Endodermal cell (in vitro differentiated cells): ENCODE results near the gene CCDC106. TPM values are rescaled to one million over a fixed set of nuclear protein-coding genes. Genes with fewer than 3 reads are reported as not detected.
A peak's percentile ranks its signal among the peaks of the same experiment; 100 is the strongest.

ENCODE experiments used
- DNase-seq: peaks from one replicate; pipeline ENCODE4 v3.0.0-alpha.2; 2017
- H3K27ac ChIP-seq: 2 replicates; pipeline ENCODE4 v1.5.1; 2013; ENCODE audit warnings: mild to moderate bottlenecking, low read depth, low read length, moderate library complexity
- H3K27me3 ChIP-seq: 2 replicates; pipeline ENCODE4 v1.6.1; 2013; ENCODE audit warnings: mild to moderate bottlenecking, low read length, moderate library complexity; ENCODE audit not compliant: insufficient read depth, control insufficient read depth, poor library complexity, severe bottlenecking
- H3K36me3 ChIP-seq: 2 replicates; pipeline ENCODE4 v1.7.0; 2013; ENCODE audit warnings: mild to moderate bottlenecking, low read length, moderate library complexity; ENCODE audit not compliant: control insufficient read depth, insufficient read depth
- H3K4me1 ChIP-seq: one replicate; pipeline ENCODE4 v1.7.0; 2013; ENCODE audit warnings: low read length; ENCODE audit not compliant: control insufficient read depth, insufficient read depth
- H3K4me3 ChIP-seq: 2 replicates; pipeline ENCODE4 v1.5.1; 2013; ENCODE audit warnings: mild to moderate bottlenecking, low read length, moderate library complexity
- H3K9ac ChIP-seq: 2 replicates; pipeline ENCODE4 v1.6.1; 2013; ENCODE audit warnings: mild to moderate bottlenecking, low read length, moderate library complexity; ENCODE audit not compliant: poor library complexity, severe bottlenecking; ENCODE audit errors: extremely low read depth
- H3K9me3 ChIP-seq: 2 replicates; pipeline ENCODE4 v1.6.1; 2013; ENCODE audit warnings: mild to moderate bottlenecking, low read length, moderate library complexity; ENCODE audit not compliant: control insufficient read depth
- H3K27ac Mint-ChIP-seq: 2 replicates; pipeline ENCODE4 v1.8.0; 2020; ENCODE audit warnings: mixed read lengths
- H3K27me3 Mint-ChIP-seq: 2 replicates; pipeline ENCODE4 v1.8.0; 2021; ENCODE audit warnings: mild to moderate bottlenecking, mixed read lengths; ENCODE audit not compliant: insufficient read depth
- H3K36me3 Mint-ChIP-seq: 2 replicates; pipeline ENCODE4 v1.8.0; 2020; ENCODE audit warnings: low read depth, mixed read lengths
- H3K4me1 Mint-ChIP-seq: 2 replicates; pipeline ENCODE4 v1.8.0; 2020; ENCODE audit warnings: mixed read lengths
- H3K4me3 Mint-ChIP-seq: 2 replicates; pipeline ENCODE4 v1.8.0; 2020; ENCODE audit warnings: mild to moderate bottlenecking, moderate library complexity, mixed read lengths
- H3K9me3 Mint-ChIP-seq: 2 replicates; pipeline ENCODE4 v1.8.0; 2020; ENCODE audit warnings: mild to moderate bottlenecking, mixed read lengths
- WGBS, 2 experiments: methylation state at CpG; one replicate each; pipeline versions ENCODE4 v1.1.5 to v1.1.7; 2013; ENCODE audit warnings: missing lambda C conversion rate in 2 of 2, mixed read lengths in 1 of 2; ENCODE audit not compliant: insufficient coverage in 1 of 2, insufficient read length in 1 of 2; 5-methylcytosine and 5-hydroxymethylcytosine counted together
- total RNA-seq, 2 donors: library from RNA; stranded (reverse); fragmentation: NEBNext Ultra II Directional in 1 of 2; extraction: Animal tissue kit (Norgen Biotek cat#: 25700) in 1 of 2; gene quantifications; 2 replicates in 1 of 2; 3 replicates in 1 of 2; pipeline ENCODE4 v1.2.1, GENCODE V29; 2021
- TF ChIP-seq, protein P1 (sequence below): fragments of 200-600 bp; sonication (generic); conservative IDR thresholded peaks from 2 replicates; pipeline ENCODE4 v1.5.0; 2021; ENCODE audit warnings: antibody characterized with exemption, mild to moderate bottlenecking

The CCDC106 gene
- total RNA-seq, 2 donors from 2014 or later: 18.0 to 24.9 TPM

DNA sequence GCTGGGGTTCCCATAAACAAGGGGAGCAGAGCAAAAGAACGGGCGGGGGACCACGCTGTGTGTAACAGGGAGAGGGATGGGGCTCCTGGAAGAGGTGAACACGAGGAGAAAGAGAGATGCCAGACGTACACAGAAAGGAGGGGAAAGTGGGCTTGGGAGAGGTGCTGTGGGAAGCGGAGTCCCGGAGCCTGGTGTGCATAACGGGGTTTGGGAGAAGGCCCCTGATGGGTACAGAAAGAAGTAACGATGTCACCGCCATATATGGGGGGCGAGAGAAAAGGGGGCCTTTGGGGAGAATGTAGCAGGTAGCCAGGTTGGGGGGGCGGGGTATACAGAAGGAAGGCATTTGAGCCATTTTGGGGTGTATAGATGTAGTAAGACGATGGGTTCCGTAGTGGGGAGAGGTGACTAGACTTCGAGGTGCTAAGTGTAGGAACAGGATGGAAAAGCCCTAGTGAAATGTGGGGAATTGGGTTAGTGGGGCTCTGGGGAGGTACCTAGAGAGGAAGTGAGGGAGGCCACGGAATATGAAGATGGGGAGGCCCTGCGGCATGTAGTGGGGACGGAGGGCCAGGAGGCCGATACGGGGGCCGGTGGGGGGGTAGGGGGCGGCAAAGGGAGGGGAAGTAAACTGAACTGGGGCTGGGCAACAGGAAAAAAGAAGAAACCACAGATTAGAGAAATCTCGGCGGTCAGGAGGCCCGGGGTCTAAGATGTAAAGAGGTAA lies 6.4 kb upstream of the CCDC106 start:
- Mint-ChIP-seq H3K4me1 (peaks cover 13% of the 10 kb centered on the region), H3K9me3 (peaks cover 5% of the 10 kb centered on the region), H3K27me3 (no peaks in the 10 kb centered on the region), H3K4me3 (peak overlapping the region; percentile 90), H3K27ac (peak overlapping the region; percentile 65), H3K36me3 (peaks cover 29% of the 10 kb centered on the region)
- no peak for DNase-seq
- TF ChIP-seq, protein P1, sequence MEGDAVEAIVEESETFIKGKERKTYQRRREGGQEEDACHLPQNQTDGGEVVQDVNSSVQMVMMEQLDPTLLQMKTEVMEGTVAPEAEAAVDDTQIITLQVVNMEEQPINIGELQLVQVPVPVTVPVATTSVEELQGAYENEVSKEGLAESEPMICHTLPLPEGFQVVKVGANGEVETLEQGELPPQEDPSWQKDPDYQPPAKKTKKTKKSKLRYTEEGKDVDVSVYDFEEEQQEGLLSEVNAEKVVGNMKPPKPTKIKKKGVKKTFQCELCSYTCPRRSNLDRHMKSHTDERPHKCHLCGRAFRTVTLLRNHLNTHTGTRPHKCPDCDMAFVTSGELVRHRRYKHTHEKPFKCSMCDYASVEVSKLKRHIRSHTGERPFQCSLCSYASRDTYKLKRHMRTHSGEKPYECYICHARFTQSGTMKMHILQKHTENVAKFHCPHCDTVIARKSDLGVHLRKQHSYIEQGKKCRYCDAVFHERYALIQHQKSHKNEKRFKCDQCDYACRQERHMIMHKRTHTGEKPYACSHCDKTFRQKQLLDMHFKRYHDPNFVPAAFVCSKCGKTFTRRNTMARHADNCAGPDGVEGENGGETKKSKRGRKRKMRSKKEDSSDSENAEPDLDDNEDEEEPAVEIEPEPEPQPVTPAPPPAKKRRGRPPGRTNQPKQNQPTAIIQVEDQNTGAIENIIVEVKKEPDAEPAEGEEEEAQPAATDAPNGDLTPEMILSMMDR: no peak
- Histone ChIP-seq H3K9me3 (no peaks in the 10 kb centered on the region), H3K27me3 (no peaks in the 10 kb centered on the region), H3K27ac (peak overlapping the region; percentile 3), H3K4me3 (peak overlapping the region; percentile 92), H3K4me1 (peaks cover 7% of the 10 kb centered on the region), H3K36me3 (peaks cover 14% of the 10 kb centered on the region), H3K9ac (peak overlapping the region; percentile 55)
- WGBS, 2 experiments: 1 to 7% methylated on average over 9 to 25 of the region's 25 CpGs

DNA sequence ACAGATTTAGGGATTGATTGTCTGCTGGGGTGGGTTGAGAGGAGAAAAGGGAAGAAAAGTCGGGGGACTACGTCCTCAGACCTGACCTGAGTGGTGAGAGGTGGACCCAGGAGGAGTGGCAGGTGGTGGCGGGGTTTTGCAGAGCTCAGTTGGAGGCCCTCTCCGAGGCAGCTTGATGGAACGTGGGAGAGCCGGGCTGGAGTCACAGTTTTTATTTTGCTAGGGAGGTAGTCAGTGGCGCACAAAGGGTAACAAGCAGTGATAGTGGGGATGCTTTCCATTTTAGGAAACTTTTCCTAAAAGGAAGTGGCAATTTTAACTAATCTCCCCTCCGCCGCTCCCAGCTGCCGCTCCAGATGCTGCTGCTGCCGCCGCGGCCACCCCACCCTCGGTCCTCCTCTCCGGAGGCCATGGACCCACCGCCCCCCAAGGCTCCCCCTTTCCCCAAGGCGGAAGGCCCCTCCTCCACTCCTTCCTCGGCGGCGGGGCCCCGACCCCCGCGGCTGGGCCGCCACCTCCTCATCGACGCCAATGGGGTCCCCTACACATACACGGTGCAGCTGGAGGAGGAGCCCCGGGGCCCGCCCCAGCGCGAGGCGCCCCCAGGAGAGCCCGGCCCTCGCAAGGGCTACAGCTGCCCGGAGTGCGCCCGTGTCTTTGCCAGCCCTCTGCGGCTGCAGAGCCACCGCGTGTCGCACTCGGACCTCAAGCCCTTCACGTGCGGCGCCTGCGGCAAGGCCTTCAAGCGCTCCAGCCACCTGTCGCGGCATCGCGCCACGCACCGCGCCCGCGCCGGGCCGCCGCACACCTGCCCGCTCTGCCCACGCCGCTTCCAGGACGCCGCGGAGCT lies 5.6 kb upstream of the CCDC106 start:
- H3K4me1 ChIP-seq: peaks cover 11% of the 10 kb centered on the region
- no peak overlapping the region for H3K27ac ChIP-seq
- TF ChIP-seq, protein P1: no peak
- DNase-seq: peak; percentile 69
- H3K27me3 Mint-ChIP-seq: no peaks in the 10 kb centered on the region
- H3K27me3 ChIP-seq: no peaks in the 10 kb centered on the region
- peaks cover 14% of the 10 kb centered on the region for H3K36me3 ChIP-seq
- H3K27ac Mint-ChIP-seq: peak overlapping the region; percentile 88
- peaks cover 34% of the 10 kb centered on the region for H3K36me3 Mint-ChIP-seq
- peak overlapping the region; percentile 92 for H3K4me3 ChIP-seq
- H3K4me3 Mint-ChIP-seq: peak overlapping the region; percentile 90
- H3K9me3 Mint-ChIP-seq: peaks cover 5% of the 10 kb centered on the region
- H3K4me1 Mint-ChIP-seq: peaks cover 16% of the 10 kb centered on the region
- H3K9ac ChIP-seq: peak overlapping the region; percentile 55
- 2 to 4% methylated on average over 9 to 65 of the region's 65 CpGs for WGBS, 2 experiments
- no peaks in the 10 kb centered on the region for H3K9me3 ChIP-seq

DNA sequence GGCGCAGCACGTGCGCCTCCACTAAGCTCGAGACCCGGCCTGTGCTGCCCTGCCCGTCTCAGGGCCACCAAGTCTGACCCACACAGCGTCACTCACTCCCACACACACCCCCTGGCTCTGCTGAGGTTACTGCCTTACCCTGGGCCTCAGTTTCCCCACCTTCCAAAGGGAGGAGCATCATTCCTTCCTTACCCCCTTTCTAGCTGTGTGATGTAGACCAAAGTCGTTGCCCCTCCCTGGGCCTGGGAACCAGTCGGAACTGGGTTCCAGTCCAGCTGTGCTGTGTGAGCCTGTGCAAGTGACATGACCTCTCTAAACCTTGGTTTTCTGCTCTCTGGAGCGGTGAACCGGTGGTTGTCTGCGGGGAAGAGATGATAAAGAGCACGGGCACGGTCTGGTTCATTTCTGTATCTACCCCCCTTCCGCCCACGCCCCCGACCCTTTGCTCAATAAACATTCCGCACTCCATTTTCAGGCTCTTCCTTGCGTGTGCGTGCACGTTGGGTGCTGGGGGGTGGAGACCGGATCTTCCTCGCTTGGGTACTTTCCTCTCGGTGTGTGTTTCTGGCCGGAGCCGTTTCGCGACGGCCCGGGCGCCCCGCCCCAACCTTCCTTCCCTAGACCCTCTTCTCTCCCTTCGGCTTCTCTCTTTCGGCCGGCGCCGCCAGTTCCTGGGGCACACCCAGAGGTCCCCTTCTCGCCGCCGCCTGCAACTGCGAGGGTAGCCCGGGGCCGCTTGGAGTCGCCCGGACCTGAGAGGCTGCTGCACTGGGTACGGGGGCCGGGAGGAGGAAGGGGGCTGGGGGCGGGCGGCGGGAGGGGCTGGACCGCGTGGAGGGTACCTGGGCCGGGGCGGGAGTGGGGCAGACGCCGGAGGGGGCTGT lies 4.8 kb upstream of the CCDC106 start, which contains the start of gene ZNF581:
TSS of gene ZNF581 (plus strand) at position 647 of the 884 bp plus-strand sequence. CDS start 923 bp downstream, outside the sequence.
- H3K27ac Mint-ChIP-seq: peak within 1 kb of the TSS; percentile 88
- H3K27me3 Mint-ChIP-seq: no peaks in the 10 kb centered on the region
- DNase-seq: peak; percentile 89
- H3K27ac ChIP-seq: no peak within 1 kb of the TSS
- peaks cover 13% of the 10 kb centered on the region for H3K4me1 ChIP-seq
- no peaks in the 10 kb centered on the region for H3K9me3 ChIP-seq
- H3K9ac ChIP-seq: peak within 1 kb of the TSS; percentile 63
- H3K36me3 ChIP-seq: peaks cover 14% of the 10 kb centered on the region
- H3K4me3 Mint-ChIP-seq: peak within 1 kb of the TSS; percentile 90
- 1% methylated on average over 20 to 46 of the region's 56 CpGs for WGBS, 2 experiments
- H3K4me1 Mint-ChIP-seq: peaks cover 19% of the 10 kb centered on the region
- H3K9me3 Mint-ChIP-seq: peaks cover 3% of the 10 kb centered on the region
- peaks cover 26% of the 10 kb centered on the region for H3K36me3 Mint-ChIP-seq
- TF ChIP-seq, protein P1: no peak
- peak within 1 kb of the TSS; percentile 92 for H3K4me3 ChIP-seq
- H3K27me3 ChIP-seq: no peaks in the 10 kb centered on the region
